Fibroblast of skin of left biceps (primary cell): ENCODE data around the gene ENPP5.
"Not testable (repeated sequence)": the region's sequence is repeated elsewhere in the genome, so short reads cannot be mapped to it uniquely, and the experiment has no call there.

Experiments used
- DNase-seq, 2 experiments: peaks; one replicate each; pipeline ENCODE4 v3.0.0-alpha.2; 2013; ENCODE audit warnings: low read depth in 2 of 2

Gene ENPP5

GRCh38 chr6:46175446-46175845 is 4.7 kb upstream of the ENPP5 start:
- peak in 1 of 2 experiments; percentile 9 for DNase-seq

GRCh38 chr6:46174904-46175303 is 4.1 kb upstream of the ENPP5 start:
- no peak for DNase-seq

GRCh38 chr6:46172176-46172575 is 1.4 kb upstream of the ENPP5 start:
- DNase-seq = no peak

- DNase-seq = no peak
These were observed 10.7 kb downstream of the ENPP5 start for GRCh38 chr6:46160102-46160501.

GRCh38 chr6:46159229-46159628 is 11.6 kb downstream of the ENPP5 start:
- DNase-seq = no peak

GRCh38 chr6:46156701-46157100 is 14.1 kb downstream of the ENPP5 start:
- no peak for DNase-seq

GRCh38 chr6:46149066-46149465 is 21.7 kb downstream of the ENPP5 start:
- DNase-seq = not testable (repeated sequence)

- no peak for DNase-seq
These were observed 26.5 kb downstream of the ENPP5 start for GRCh38 chr6:46144270-46144669.

- DNase-seq = no peak
These were observed 32.5 kb downstream of the ENPP5 start for GRCh38 chr6:46138281-46138680.

GRCh38 chr6:46137387-46137786 is 33.4 kb downstream of the ENPP5 start:
- DNase-seq = no peak

- DNase-seq = no peak
These were observed 33.9 kb downstream of the ENPP5 start for GRCh38 chr6:46136831-46137230.

GRCh38 chr6:46135176-46135575 is 35.6 kb downstream of the ENPP5 start:
- no peak for DNase-seq

- DNase-seq = no peak
These were observed 36.6 kb downstream of the ENPP5 start for GRCh38 chr6:46134216-46134615.

GRCh38 chr6:46131291-46131690 is 39.5 kb downstream of the ENPP5 start:
- DNase-seq = not testable (repeated sequence)

GRCh38 chr6:46130666-46131065 is 40.1 kb downstream of the ENPP5 start:
- no peak for DNase-seq

- peak; percentile 8 to 24 for DNase-seq
These were observed 40.9 kb downstream of the ENPP5 start, which contains the start of gene ENPP4 for GRCh38 chr6:46129629-46130511. Gene ENPP4, plus strand, starts transcription at chr6:46129989. Its CDS starts 9,595 bp downstream, at chr6:46139584.

GRCh38 chr6:46129291-46129628 is 41.5 kb downstream of the ENPP5 start:
- no peak for DNase-seq

- no peak for DNase-seq
These were observed 42.3 kb downstream of the ENPP5 start for GRCh38 chr6:46128476-46128875.

GRCh38 chr6:46119679-46120078 is 51.1 kb downstream of the ENPP5 start:
- DNase-seq = not testable (repeated sequence)

GRCh38 chr6:46118836-46119235 is 51.9 kb downstream of the ENPP5 start:
- no peak for DNase-seq

GRCh38 chr6:46118157-46118556 is 52.6 kb downstream of the ENPP5 start:
- no peak for DNase-seq

GRCh38 chr6:46116289-46116688 is 54.5 kb downstream of the ENPP5 start:
- no peak for DNase-seq

GRCh38 chr6:46115634-46116033 is 55.1 kb downstream of the ENPP5 start:
- DNase-seq = no peak

GRCh38 chr6:46113370-46113769 is 57.4 kb downstream of the ENPP5 start:
- no peak for DNase-seq
